Measurements from ENCODE around the gene TMF1.

DNA sequence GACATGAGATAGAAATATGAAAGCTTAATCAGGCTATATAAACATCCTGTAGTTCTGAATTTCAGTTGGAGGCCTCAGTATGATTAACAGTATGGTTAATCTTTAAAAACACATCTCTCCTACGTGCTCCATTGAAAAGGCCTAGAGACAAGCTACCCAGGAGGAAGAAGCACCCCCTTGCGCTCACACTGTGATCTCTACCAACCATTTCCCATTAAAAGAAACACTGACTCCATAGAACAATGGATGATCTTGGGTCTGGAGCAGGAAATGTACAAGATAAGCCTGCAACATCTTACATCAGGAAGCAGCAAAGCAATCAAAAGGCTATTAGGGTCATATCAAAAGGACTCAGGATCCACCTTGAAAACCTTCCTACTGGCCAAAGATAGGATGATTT, 35.2 kb downstream of the TMF1 start:
- TF ChIP-seq POLR2A (IDR thresholded peaks at IDR 0.05; ENCODE audit: low read length) (no peak), GATA1 (IDR thresholded peaks at IDR 0.05; ENCODE audit: low read depth, low read length) (no peak)
